PC-9 (cell line): ENCODE data around the gene ZC2HC1B.

Source experiments
- CTCF ChIP-seq: fragments of 200-600 bp; sonication (generic); conservative IDR thresholded peaks from 2 replicates; pipeline ENCODE4 v1.6.1; 2017; ENCODE audit warnings: mixed run types, antibody characterized with exemption, mild to moderate bottlenecking, moderate library complexity
- EZH2 ChIP-seq: fragments of 200-600 bp; sonication (generic); IDR thresholded peaks from 2 replicates; pipeline ENCODE4 v1.8.0; 2017; ENCODE audit warnings: antibody characterized with exemption, low read depth

- TF ChIP-seq CTCF (no peak), EZH2 (no peak)
These were observed 70.6 kb downstream of the ZC2HC1B start for GRCh38 chr6:143934867-143935266.
